OCI-LY7 (cell line): ENCODE results near the gene CFB.
"Not testable (repeated sequence)": the region's sequence is repeated elsewhere in the genome, so short reads cannot be mapped to it uniquely, and the experiment has no call there.

Source experiments
- CTCF ChIP-seq: fragments of 200-600 bp; sonication (generic); conservative IDR thresholded peaks from 2 replicates; pipeline ENCODE4 v1.5.1; 2014; ENCODE audit warnings: mild to moderate bottlenecking, antibody characterized with exemption, low read length, moderate library complexity, mixed read lengths
- EZH2phosphoT487 ChIP-seq: fragments of 200-600 bp; sonication (generic); IDR thresholded peaks from 2 replicates; pipeline ENCODE4 v1.6.1; 2018; ENCODE audit warnings: low read depth, borderline replicate concordance, mild to moderate bottlenecking, mixed run types, antibody characterized with exemption, low read length, moderate library complexity, mixed read lengths

DNA sequence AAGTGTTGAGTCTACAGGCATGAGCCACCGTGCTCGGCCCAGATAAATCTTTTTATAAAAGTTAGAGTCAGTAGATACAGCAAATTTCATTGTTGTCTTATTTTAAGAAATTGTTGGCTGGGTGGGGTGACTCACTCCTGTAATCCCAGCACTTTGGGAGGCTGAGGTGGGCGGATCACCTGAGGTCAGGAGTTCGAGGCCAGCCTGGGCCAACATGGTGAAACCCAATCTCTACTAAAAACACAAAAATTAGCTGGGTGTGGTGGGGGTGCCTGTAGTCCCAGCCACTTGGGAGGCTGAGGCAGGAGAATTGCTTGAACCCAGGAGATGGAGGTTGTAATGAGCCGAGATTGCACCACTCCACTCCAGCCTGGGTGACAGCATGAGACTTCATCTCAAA lies 37.6 kb upstream of the CFB start:
- not testable (repeated sequence) for TF ChIP-seq EZH2phosphoT487, CTCF
